HepG2 (cell line): Measurements from ENCODE around the gene HSPA1L. TPM values are rescaled to one million over a fixed set of nuclear protein-coding genes. Genes with fewer than 3 reads are reported as not detected.

Experiments used
- GZF1 ChIP-seq: sonication (generic); formaldehyde crosslinking; IDR thresholded peaks from 2 replicates; pipeline ENCODE4 v1.5.1; 2020; ENCODE audit warnings: mild to moderate bottlenecking, missing genetic modification reagents
- RBM39 ChIP-seq: fragments of 200-400 bp; formaldehyde crosslinking; IDR thresholded peaks from one replicate; pipeline ENCODE4 v1.6.1; 2018; ENCODE audit warnings: antibody characterized with exemption, mild to moderate bottlenecking, low read depth, low read length; ENCODE audit not compliant: poor library complexity, severe bottlenecking
- TAF15 ChIP-seq: fragments of 200-400 bp; formaldehyde crosslinking; IDR thresholded peaks from one replicate; pipeline ENCODE4 v1.6.1; 2018; ENCODE audit warnings: mild to moderate bottlenecking, low read depth, low read length; ENCODE audit not compliant: poor library complexity, severe bottlenecking
- TFAP4 ChIP-seq: sonication (generic); IDR thresholded peaks from 2 replicates; pipeline ENCODE4 v1.6.1; 2016; ENCODE audit warnings: low read depth, borderline replicate concordance
- UBTF ChIP-seq: sonication (generic); formaldehyde crosslinking; IDR thresholded peaks from 2 replicates; pipeline ENCODE4 v1.4.0; 2020; ENCODE audit warnings: mild to moderate bottlenecking, missing genetic modification reagents
- USF2 ChIP-seq, 2 experiments: sonication (generic) in 1 of 2; formaldehyde crosslinking in 1 of 2; IDR thresholded peaks; 2 replicates each; pipeline versions ENCODE4 v1.5.1 to v1.6.1; 2011 to 2020; ENCODE audit warnings: borderline replicate concordance in 1 of 2, low read depth in 1 of 2, low read length in 1 of 2, mild to moderate bottlenecking in 1 of 2, missing genetic modification reagents in 1 of 2, moderate library complexity in 1 of 2
- ZKSCAN1 ChIP-seq: fragments of 150-350 bp; IDR thresholded peaks from 2 replicates; pipeline ENCODE4 v1.6.1; 2014; ENCODE audit warnings: low read length
- ZNF30 ChIP-seq: sonication (generic); formaldehyde crosslinking; IDR thresholded peaks from 2 replicates; pipeline ENCODE4 v1.5.0; 2020; ENCODE audit warnings: mild to moderate bottlenecking, missing genetic modification reagents
- polyA plus RNA-seq, 8 experiments: library from polyadenylated mRNA; depleted of rRNA in 3 of 8; stranded (reverse) in 7 of 8; unstranded in 1 of 8; fragments of >200 nt; fragmentation: Illumina TruSeq in 4 of 8; extraction: Trizol in 4 of 8; gene quantifications; 2 replicates each; pipeline versions ENCODE4 v1.2.1 to v1.2.3, GENCODE V29; 2011 to 2016; ENCODE audit warnings: low read depth in 4 of 8, missing spikeins in 1 of 8, mixed read lengths in 1 of 8; ENCODE audit not compliant: insufficient read depth in 1 of 8
- total RNA-seq, 5 experiments: library from RNA; depleted of rRNA; stranded (reverse); fragments of >200 nt; fragmentation: Illumina TruSeq; extraction: Trizol; gene quantifications; 2 replicates each; pipeline ENCODE4 v1.2.3, GENCODE V29; 2016; ENCODE audit warnings: low read depth in 1 of 5

The HSPA1L gene
- total and polyA plus RNA-seq, 2 of the 13 experiments (the other 11 are each of a cell fraction or from before 2014, with no cell fraction given) = 0.55 to 1.0 TPM

- TF ChIP-seq RBM39 (no peak), ZKSCAN1 (no peak), TFAP4 (no peak), TAF15 (no peak), UBTF (no peak), ZNF30 (no peak), USF2 (IDR thresholded peaks at IDR 0.05; ENCODE audit: low read depth, low read length) (no peak), USF2 (CRISPR knock-in tag; IDR thresholded peaks at IDR 0.05; ENCODE audit: borderline replicate concordance) (no peak), GZF1 (CRISPR knock-in tag) (no peak)
Observed at GRCh38 chr6:31796993-31797385, 18.1 kb downstream of the HSPA1L start (continued).
